K562 (cell line): Measurements from ENCODE around the gene SEL1L. TPM values are rescaled to one million over a fixed set of nuclear protein-coding genes. Genes with fewer than 3 reads are reported as not detected.

Experiments
- CBFA2T3 ChIP-seq: fragments of 450-650 bp; IDR thresholded peaks from 2 replicates; pipeline ENCODE4 v1.6.1; 2017
- CC2D1A ChIP-seq: fragments of 450-650 bp; IDR thresholded peaks from 2 replicates; pipeline ENCODE4 v1.6.1; 2017; ENCODE audit warnings: mild to moderate bottlenecking
- GABPA ChIP-seq: fragments of 200-800 bp; sonication (Bioruptor generic); conservative IDR thresholded peaks from 2 replicates; pipeline ENCODE4 v1.6.1; 2016; ENCODE audit warnings: low read depth, missing genetic modification characterization, missing compliant biosample characterization
- GATA2 ChIP-seq: sonication (generic); formaldehyde crosslinking; IDR thresholded peaks from 2 replicates; pipeline ENCODE4 v1.4.0; 2020; ENCODE audit warnings: mild to moderate bottlenecking, missing genetic modification reagents
- HLTF ChIP-seq: fragments of 450-650 bp; IDR thresholded peaks from 2 replicates; pipeline ENCODE4 v1.6.1; 2016
- ILK ChIP-seq: fragments of 450-650 bp; IDR thresholded peaks from 2 replicates; pipeline ENCODE4 v1.6.1; 2016; ENCODE audit warnings: missing genetic modification characterization, low read depth, mild to moderate bottlenecking, missing compliant biosample characterization, moderate library complexity, borderline replicate concordance
- MYC ChIP-seq, 2 experiments: fragments of 250-450 bp in 1 of 2; sonication (Bioruptor Pico) in 1 of 2; IDR thresholded peaks; 2 replicates each; pipeline versions ENCODE4 v1.5.1 to v1.6.1; 2012 to 2021; ENCODE audit warnings: low read depth in 2 of 2, borderline replicate concordance in 1 of 2, improper control_type of control experiment in 1 of 2, low read length in 1 of 2, mild to moderate bottlenecking in 1 of 2, moderate library complexity in 1 of 2
- NCOA2 ChIP-seq, 2 experiments: fragments of 450-650 bp; IDR thresholded peaks; 2 replicates each; pipeline ENCODE4 v1.6.1; 2018; ENCODE audit warnings: mild to moderate bottlenecking in 2 of 2, moderate library complexity in 1 of 2; ENCODE audit not compliant: partially characterized antibody in 2 of 2
- PHB ChIP-seq: fragments of 250-450 bp; sonication (Bioruptor Pico); IDR thresholded peaks from 2 replicates; pipeline ENCODE4 v1.5.0; 2021
- POLR2A ChIP-seq: fragments of 450-650 bp; conservative IDR thresholded peaks from 2 replicates; pipeline ENCODE4 v1.6.1; 2016
- PPARD ChIP-seq: fragments of 250-450 bp; sonication (Bioruptor Pico); IDR thresholded peaks from 2 replicates; pipeline ENCODE4 v1.8.0; 2022; ENCODE audit warnings: inconsistent platforms, mild to moderate bottlenecking, moderate library complexity
- RBM14 ChIP-seq: fragments of 200-400 bp; formaldehyde crosslinking; IDR thresholded peaks from 2 replicates; pipeline ENCODE4 v1.6.1; 2018; ENCODE audit warnings: low read depth, mild to moderate bottlenecking, low read length, moderate library complexity, borderline replicate concordance; ENCODE audit not compliant: insufficient read depth
- RNF2 ChIP-seq: sonication (generic); IDR thresholded peaks from 2 replicates; pipeline ENCODE4 v1.6.1; 2016
- SIN3B ChIP-seq: fragments of 450-650 bp; IDR thresholded peaks from 2 replicates; pipeline ENCODE4 v1.6.1; 2017; ENCODE audit warnings: low read depth, mild to moderate bottlenecking, moderate library complexity
- SMARCA4 ChIP-seq: fragments of 450-650 bp; IDR thresholded peaks from 2 replicates; pipeline ENCODE4 v1.6.1; 2016
- SP2 ChIP-seq: IDR thresholded peaks from 2 replicates; pipeline ENCODE4 v1.6.1; 2011; ENCODE audit warnings: mild to moderate bottlenecking, low read depth, low read length, moderate library complexity; ENCODE audit not compliant: poor library complexity, severe bottlenecking; ENCODE audit errors: extremely low read depth
- SREBF1 ChIP-seq: fragments of 150-350 bp; IDR thresholded peaks from 2 replicates; pipeline ENCODE4 v1.6.1; 2014; ENCODE audit warnings: antibody characterized with exemption, low read depth, low read length, borderline replicate concordance
- VEZF1 ChIP-seq: fragments of 200-800 bp; sonication (Bioruptor generic); IDR thresholded peaks from 2 replicates; pipeline ENCODE4 v1.6.1; 2017; ENCODE audit warnings: missing genetic modification characterization, missing compliant biosample characterization
- ZBTB34 ChIP-seq: fragments of 250-450 bp; sonication (Bioruptor Pico); IDR thresholded peaks from 2 replicates; pipeline ENCODE4 v1.8.0; 2021; ENCODE audit warnings: mild to moderate bottlenecking, moderate library complexity
- ZFX ChIP-seq: sonication (generic); formaldehyde crosslinking; IDR thresholded peaks from 2 replicates; pipeline ENCODE4 v1.8.0; 2022; ENCODE audit warnings: mild to moderate bottlenecking, missing genetic modification reagents, moderate library complexity
- ZNF165 ChIP-seq: fragments of 250-450 bp; sonication (Bioruptor Pico); IDR thresholded peaks from 2 replicates; pipeline ENCODE4 v1.4.0; 2020; ENCODE audit warnings: borderline replicate concordance
- ZNF655 ChIP-seq: fragments of 250-450 bp; sonication (Bioruptor Pico); IDR thresholded peaks from 2 replicates; pipeline ENCODE4 v1.5.0; 2021
- polyA plus RNA-seq, 8 experiments: library from polyadenylated mRNA; depleted of rRNA in 4 of 8; stranded (reverse) in 5 of 8; unstranded in 3 of 8; fragments of >200 nt; fragmentation: Nextera tagmentation in 2 of 8; fragmentation: Illumina TruSeq in 1 of 8; extraction: Ambion mirVana in 2 of 8; extraction: Trizol in 1 of 8; gene quantifications; 2 replicates each; pipeline versions ENCODE4 v1.2.1 to v1.2.3, GENCODE V29; 2011 to 2014; ENCODE audit warnings: inconsistent platforms in 1 of 8, missing spikeins in 1 of 8
- total RNA-seq, 7 experiments: library from RNA; depleted of rRNA in 6 of 7; stranded (reverse); fragments of >200 nt in 6 of 7; fragmentation: Illumina TruSeq in 2 of 7; extraction: Trizol in 2 of 7; gene quantifications; 2 replicates each; pipeline versions ENCODE4 v1.2.1 to v1.2.3, GENCODE V29; 2011 to 2021; ENCODE audit warnings: low replicate concordance in 1 of 7
- TF ChIP-seq, protein P1 (sequence below): fragments of 250-450 bp; sonication (Bioruptor Pico); IDR thresholded peaks from 2 replicates; pipeline ENCODE4 v1.8.0; 2022; ENCODE audit warnings: moderate library complexity, mild to moderate bottlenecking, inconsistent platforms
- TF ChIP-seq, protein P2 (sequence below): IDR thresholded peaks from 2 replicates; pipeline ENCODE4 v1.6.1; 2011; ENCODE audit not compliant: insufficient read length; ENCODE audit errors: extremely low read depth

The SEL1L gene
- total and polyA plus RNA-seq, 9 of the 15 experiments (the other 6 are each of a cell fraction or from before 2014, with no cell fraction given), result 7.7 to 21.1 (median 13.6) TPM

DNA sequence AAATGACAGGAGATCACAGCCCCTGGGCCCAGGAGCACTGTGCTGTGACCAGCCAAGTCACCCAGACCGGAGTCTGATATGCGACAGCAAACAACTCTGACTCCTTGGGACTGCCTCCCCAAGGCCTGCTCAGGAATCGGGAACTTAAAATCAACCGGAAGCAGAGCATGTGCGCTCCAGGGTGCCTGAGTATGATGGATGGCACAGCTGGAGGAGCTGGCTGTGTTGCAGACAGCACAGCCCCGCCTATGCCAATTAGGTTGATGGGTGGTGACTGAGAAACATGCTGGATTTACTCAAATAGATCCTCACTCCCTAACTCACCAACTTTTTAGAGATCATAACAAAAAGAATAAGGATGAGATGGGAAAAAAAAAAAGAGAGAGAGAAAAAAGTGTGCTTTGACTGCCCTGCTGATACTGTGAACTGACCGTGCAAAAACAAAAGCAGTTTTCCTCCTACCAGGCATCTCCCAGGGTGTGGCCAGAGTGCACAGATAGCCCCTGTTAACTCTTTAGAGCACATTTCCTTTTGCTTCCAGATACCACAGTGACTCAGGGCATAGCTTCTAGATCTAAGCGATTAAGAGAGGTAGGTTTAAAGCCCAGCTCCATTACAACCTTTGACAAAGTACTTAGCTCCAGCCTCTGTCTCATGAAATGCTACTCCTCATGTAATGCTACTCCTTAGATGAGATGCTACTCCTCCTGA, 106.2 kb downstream of the SEL1L start (continued):
- TF ChIP-seq, protein P1, sequence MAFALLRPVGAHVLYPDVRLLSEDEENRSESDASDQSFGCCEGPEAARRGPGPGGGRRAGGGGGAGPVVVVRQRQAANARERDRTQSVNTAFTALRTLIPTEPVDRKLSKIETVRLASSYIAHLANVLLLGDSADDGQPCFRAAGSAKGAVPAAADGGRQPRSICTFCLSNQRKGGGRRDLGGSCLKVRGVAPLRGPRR (CRISPR knock-in tag), result no peak
- TF ChIP-seq VEZF1, result peak; percentile 42; the same call in 1 of the 2 replicates
- TF ChIP-seq, protein P2, sequence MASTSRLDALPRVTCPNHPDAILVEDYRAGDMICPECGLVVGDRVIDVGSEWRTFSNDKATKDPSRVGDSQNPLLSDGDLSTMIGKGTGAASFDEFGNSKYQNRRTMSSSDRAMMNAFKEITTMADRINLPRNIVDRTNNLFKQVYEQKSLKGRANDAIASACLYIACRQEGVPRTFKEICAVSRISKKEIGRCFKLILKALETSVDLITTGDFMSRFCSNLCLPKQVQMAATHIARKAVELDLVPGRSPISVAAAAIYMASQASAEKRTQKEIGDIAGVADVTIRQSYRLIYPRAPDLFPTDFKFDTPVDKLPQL, result no peak
- TF ChIP-seq GATA2, result peak; percentile 87
- TF ChIP-seq ZNF165, result no peak
- TF ChIP-seq CC2D1A, result peak; percentile 33; the same call in 1 of the 2 replicates
- TF ChIP-seq SREBF1, result no peak
- no peak for TF ChIP-seq ZBTB34 (CRISPR knock-in tag)
- TF ChIP-seq SIN3B, result no peak
- peak; percentile 75; the same call in 1 of the 2 replicates for TF ChIP-seq RNF2
- TF ChIP-seq RBM14, result no peak
- no peak; the same call in 1 of the 2 replicates for TF ChIP-seq ZFX (CRISPR knock-in tag)
- TF ChIP-seq ILK (tag), result no peak
- TF ChIP-seq SP2, result no peak
- TF ChIP-seq NCOA2 (IDR thresholded peaks at IDR 0.05; ENCODE audit: partially characterized antibody in 2 of 2), result no peak
- no peak; the same call in 1 of the 2 replicates for TF ChIP-seq HLTF
- no peak for TF ChIP-seq PHB (CRISPR knock-in tag)
- peak; percentile 59; the same call in 1 of the 2 replicates for TF ChIP-seq MYC (IDR thresholded peaks at IDR 0.05; ENCODE audit: low read depth, low read length)
- TF ChIP-seq MYC (CRISPR knock-in tag; IDR thresholded peaks at IDR 0.05; ENCODE audit: borderline replicate concordance, low read depth), result no peak
- TF ChIP-seq POLR2A, result peak; percentile 57
- peak; percentile 92 for TF ChIP-seq SMARCA4
- TF ChIP-seq ZNF655, result no peak
- TF ChIP-seq GABPA, result peak; percentile 66
- TF ChIP-seq PPARD (CRISPR knock-in tag), result no peak
- TF ChIP-seq CBFA2T3, result peak; percentile 89
